ENCODE results near the gene SPINT4.
"Not testable (repeated sequence)": the region's sequence is repeated elsewhere in the genome, so short reads cannot be mapped to it uniquely, and the experiment has no call there.

The SPINT4 gene

GRCh38 chr20:45722047-45722446 lies at the start of gene SPINT4:
SPINT4 (plus strand) TSS chr20:45722347; CDS start chr20:45722368, 21 bp downstream.
- DNase-seq, result no peak

GRCh38 chr20:45672765-45673164 lies 49.4 kb upstream of the SPINT4 start:
- DNase-seq, result no peak

DNA sequence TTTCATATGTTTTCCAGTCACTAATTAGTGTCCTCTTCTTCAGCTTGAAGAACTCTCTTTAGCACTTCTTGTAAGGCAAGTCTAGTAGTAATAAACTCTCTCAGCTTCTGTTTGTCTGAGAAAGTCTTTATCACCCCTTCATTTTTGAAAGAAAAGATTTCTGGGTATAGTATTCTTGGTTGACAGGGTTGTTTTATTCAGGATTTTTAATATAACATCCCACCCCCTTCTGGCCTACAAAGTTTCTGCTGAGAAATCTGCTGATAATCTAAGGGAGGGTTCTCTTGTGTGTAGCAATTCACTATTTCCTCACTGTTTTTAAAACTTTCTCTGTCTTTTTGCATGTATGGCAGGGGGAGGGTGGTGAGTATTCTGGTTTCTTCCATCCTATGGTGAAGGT lies 42.5 kb upstream of the SPINT4 start:
- DNase-seq, result no peak

- DNase-seq, result peak; percentile 4
Observed at GRCh38 chr20:45685896-45686295, 36.3 kb upstream of the SPINT4 start.

GRCh38 chr20:45693346-45693745 lies 28.8 kb upstream of the SPINT4 start:
- not testable (repeated sequence) for DNase-seq

DNA sequence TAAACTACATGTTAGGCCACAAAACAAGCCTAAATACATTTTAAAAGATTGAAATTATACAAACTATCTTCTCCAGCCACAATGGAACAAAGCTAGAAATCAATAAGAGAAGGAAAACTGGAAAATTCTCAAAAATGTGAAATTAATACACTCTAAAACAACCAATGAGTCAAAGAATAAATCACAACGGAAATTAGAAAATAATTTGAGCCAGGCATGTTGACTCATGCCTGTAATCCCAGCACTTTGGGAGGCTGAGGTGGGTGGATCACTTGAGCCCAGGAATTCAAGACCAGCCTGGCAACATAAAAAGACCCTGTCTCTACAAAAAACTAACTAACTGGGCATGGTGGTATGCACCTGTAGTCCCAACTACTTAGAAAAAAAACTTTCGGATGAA lies 26.7 kb upstream of the SPINT4 start:
- DNase-seq, result no peak

GRCh38 chr20:45701104-45701503 lies 21.0 kb upstream of the SPINT4 start:
- no peak for DNase-seq

DNA sequence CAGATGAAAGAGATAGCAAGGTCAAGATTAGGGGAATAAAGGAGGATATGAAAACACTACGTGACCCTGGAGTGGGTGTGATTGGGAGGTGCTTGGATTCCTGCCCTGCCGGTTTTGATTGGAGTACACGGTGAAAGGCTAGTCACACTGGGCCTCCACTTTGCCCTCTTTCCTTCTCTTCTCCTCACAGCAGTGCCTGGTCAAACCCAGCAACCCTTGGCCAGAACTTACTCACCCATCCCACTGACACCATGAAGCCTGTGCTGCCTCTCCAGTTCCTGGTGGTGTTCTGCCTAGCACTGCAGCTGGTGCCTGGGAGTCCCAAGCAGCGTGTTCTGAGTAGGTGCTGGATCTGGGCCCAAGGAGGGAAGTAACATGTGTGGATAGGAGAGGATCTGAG lies 20.3 kb upstream of the SPINT4 start, which contains the start of gene WFDC13:
Gene WFDC13 (plus strand): TSS at position 166 of the 400 bp plus-strand sequence. CDS start 86 bp downstream, at position 252.
- no peak for DNase-seq

DNA sequence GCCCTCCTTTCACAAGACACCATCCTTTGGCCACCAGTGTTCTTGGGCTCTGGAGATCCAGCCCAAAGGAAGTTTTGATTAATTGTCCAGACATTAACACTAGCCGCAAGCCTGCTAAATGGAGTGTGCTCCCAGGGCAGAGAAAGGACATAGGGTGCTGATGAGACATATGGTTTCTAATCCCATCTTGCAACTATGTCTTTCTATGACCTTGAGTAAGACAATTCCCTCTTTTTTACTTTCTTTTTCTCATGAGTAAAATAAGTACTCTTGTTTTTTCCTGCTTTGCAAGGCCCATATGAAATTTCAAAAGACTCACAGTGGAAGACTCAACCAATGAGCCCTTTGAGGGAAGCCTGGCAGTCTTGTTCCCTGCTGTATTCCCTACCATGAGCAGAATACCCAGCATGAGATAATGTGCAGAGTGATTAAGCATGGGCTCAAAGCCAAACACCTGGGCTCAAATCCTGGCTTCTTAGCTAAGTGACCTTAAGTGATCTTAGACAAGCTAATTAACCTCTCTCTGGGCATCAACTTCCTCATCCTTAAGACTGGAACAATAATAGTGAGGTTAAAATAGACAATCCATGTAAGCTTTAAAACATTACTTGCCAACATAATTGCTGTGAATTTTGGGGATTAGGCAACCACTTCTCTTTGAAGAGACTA lies 17.0 kb upstream of the SPINT4 start, which contains the start of gene WFDC10B:
Gene WFDC10B (minus strand): TSS at position 51 of the 669 bp plus-strand sequence. CDS start 19,027 bp downstream, outside the sequence.
- no peak for DNase-seq

GRCh38 chr20:45716141-45716688 lies 5.9 kb upstream of the SPINT4 start:
- not testable (repeated sequence) for DNase-seq

- no peak for DNase-seq
Observed at GRCh38 chr20:45725134-45725533, 3.0 kb downstream of the SPINT4 start.

DNA sequence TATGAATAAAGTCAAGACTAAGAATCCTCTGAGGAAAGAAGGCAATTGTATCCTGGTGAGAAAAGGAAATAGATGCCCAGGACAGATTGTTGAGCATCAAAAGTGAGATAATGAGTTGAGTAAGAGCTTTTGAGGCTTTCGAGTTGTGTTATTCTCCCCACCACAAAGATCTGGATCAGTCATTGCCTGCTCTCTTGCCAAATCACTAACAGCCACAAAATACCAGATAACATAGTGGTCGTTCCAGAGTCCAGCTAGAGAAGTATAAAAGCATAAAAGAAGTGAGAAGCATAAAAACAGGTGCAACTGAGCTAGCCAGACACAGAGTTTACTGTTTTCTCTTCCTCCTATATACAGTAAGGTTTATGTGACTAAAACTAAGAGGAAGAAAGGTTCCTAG lies 4.9 kb downstream of the SPINT4 start:
- no peak for DNase-seq

- no peak for DNase-seq
Observed at GRCh38 chr20:45732199-45732598, 10.1 kb downstream of the SPINT4 start.

DNA sequence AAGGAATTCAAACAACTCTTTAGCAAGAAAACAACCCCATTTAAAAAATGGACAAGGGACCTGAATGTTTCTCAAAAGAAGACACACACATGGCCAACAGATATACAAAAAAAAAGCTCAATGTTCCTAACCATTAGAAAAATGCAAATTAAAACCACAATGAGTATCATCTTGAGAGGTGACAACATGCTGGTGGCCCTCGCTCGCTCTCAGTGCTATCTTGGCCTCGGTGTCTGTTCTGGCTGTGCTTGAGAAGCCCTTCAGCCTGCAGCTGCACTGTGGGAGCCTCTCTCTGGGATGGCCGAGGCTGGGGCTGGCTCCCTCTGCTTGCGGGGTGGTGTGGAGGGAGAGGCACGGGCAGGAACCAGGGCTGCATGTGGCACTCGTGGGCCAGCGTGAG lies 13.4 kb downstream of the SPINT4 start:
- no peak for DNase-seq

- no peak for DNase-seq
Observed at GRCh38 chr20:45735988-45736387, 13.8 kb downstream of the SPINT4 start.

GRCh38 chr20:45742596-45742995 lies 20.4 kb downstream of the SPINT4 start:
- no peak for DNase-seq

DNA sequence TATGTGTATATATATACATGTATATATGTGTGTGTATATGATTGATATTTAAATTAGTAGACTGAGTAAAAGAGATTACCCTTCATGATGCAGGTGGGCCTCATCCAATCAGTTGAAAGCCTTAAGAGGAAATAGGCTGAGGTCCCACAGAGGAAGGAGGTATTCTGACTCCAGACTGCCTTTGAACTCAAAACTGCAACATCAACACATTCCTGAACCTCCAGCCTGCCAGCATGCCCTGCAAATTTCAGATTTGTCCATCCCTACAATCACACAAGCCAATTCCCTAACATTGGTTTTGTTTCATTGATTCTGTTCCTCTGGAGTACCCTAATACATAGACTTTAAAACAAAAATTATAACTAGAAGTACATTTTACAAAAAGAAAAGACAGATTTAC lies 22.9 kb downstream of the SPINT4 start:
- DNase-seq, result no peak

- DNase-seq, result no peak
Observed at GRCh38 chr20:45751721-45752120, 29.6 kb downstream of the SPINT4 start.

GRCh38 chr20:45752746-45753145 lies 30.6 kb downstream of the SPINT4 start:
- DNase-seq, result peak; percentile 82

- DNase-seq, result no peak
Observed at GRCh38 chr20:45758096-45758495, 35.9 kb downstream of the SPINT4 start.

DNA sequence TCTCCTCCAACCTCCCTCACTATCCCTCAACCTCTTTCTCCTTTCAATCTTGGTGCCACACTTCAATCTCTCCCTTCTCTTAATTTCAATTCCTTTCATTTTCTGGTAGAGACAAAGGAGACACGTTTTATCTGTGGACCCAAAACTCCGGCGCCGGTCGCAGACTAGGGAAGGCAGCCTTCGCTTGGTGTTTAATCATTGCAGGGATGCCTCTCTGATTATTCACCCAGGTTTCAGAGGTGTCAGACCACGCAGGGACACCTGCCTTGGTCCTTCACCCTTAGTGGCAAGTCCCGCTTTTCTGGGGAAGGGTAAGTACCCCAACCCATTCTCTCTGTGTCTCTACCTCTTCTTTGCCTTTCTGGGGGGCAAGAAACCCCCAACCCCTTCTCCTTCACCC lies 37.8 kb downstream of the SPINT4 start:
- not testable (repeated sequence) for DNase-seq

GRCh38 chr20:45761966-45762365 lies 39.8 kb downstream of the SPINT4 start:
- DNase-seq, result not testable (repeated sequence)

- DNase-seq, result not testable (repeated sequence)
Observed at GRCh38 chr20:45764618-45765282, 42.6 kb downstream of the SPINT4 start.

DNA sequence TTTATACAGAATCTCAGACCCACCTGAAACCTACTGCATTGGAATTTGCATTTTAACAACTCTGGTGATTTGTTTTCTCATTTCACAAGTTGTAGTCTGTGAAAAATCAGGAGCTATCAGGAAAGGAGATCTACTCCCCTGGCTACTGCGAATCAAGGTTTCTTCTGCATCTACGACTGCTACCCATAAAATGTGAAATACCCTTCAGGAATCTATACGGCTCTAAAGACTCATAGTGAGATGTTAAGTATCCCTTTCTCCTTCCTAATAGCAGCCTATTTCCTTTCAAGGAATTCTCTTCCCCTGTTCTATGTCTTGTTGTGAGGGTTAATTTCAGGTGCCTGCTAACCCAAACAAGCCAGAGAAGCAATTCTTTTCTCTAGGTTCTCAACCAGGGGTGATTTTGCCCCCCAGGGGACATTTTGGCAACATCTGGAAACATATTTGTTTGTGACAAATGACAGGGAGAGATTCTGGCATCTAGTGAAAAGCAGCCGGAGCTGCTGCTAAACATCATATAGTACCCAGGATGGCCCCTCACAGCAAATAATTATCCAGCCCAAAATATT lies 43.2 kb downstream of the SPINT4 start:
- DNase-seq, result no peak
